OCI-M1 (cell line): Measurements from ENCODE around the gene SLC12A8.

Experiments
- DNase-seq: peaks from one replicate; lab custom pipeline; 2025; lab: John Stamatoyannopoulos, UW

SLC12A8 gene

GRCh38 chr3:125076464-125076863, 136.1 kb downstream of the SLC12A8 start:
- DNase-seq, result no peak

DNA sequence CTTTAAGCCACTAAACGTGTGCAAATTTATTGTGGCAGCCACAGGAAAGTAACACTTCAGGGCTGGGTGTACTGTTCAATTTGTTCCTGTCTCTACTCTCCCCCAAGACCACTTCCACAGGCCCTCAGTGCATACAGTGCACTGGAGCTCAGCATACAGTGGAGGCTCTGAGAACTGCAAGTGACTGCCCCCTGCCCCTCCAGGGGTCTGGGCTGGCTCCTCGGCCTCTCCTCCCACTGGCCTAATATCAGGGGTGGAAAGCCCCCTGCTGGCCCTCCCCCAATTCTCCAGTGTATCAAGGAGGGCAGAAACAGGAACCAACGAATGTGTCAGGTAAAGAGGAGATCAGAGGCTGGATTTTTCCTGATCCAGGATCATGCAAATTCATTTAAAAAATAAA, 136.8 kb downstream of the SLC12A8 start:
- peak; percentile 4 for DNase-seq

- DNase-seq, result no peak
These were observed 139.1 kb downstream of the SLC12A8 start for GRCh38 chr3:125073390-125073905.

DNA sequence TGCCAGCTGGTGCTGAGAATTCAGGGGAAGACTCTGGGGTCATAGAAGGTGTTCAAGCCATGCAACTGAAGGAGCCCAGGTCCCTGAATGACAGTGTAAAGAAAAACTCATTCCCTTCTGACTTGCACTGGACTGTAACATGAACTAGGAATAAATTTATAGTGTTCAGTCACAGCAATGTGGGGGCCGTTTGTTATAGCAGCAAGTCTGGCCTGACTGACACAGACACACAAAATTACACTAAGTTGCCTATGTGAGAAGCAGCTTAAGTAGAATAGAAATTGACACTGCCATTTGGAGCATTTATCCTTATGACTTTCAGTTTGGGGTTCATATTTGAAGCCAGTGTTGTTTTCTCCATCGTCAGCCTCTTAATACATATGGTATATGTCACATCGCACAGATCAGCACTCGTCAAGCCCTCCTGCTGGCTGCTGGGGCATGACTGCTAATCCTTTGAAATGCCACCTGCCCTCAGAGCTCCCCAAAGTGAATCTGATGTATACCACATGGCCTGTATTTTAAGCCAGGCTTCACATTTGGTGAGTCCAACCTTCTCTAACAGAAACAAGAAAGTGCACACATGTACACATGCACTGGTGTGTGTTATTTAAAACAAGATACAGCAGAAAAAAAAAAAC, 139.7 kb downstream of the SLC12A8 start:
- DNase-seq, result no peak

DNA sequence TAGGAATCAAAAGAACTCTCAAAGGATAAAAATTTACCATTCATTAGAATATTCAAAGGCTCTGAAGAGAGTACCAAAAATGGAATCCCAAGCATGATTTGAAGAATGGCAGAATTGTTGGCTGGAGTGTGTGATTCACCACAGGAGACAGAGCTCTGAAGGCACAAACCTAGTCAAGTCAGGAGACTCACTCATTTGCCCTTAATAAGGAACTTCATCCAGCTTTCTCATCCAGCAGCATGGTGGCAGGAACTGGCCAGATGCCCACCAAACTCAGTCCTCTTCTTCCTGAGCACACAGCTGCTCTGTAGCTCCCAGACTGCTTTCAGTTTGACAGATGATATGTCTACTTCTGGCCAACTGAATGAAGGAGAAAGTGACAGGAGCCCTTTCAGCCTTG, 140.2 kb downstream of the SLC12A8 start:
- no peak for DNase-seq

- no peak for DNase-seq
These were observed 142.4 kb downstream of the SLC12A8 start for GRCh38 chr3:125069968-125070745.

DNA sequence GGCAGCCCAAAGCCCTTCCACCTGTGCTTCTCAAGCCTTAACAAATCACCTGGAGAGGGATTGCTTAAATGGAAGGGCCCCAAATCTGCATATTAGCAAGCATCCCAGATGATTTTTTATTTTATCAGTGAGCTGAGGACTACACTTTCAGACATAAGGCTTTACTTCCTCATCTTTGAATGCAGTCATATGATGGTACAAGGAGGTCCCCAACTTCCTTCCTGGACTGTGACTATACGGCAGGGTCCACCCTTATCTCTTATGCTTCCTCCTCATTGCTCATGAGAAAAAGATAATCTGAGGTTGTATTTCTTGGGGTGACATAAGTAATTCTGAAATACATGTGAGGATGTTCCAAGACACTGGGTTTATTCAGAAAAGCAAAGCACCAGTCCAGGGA, 143.1 kb downstream of the SLC12A8 start:
- peak; percentile 4 for DNase-seq

DNA sequence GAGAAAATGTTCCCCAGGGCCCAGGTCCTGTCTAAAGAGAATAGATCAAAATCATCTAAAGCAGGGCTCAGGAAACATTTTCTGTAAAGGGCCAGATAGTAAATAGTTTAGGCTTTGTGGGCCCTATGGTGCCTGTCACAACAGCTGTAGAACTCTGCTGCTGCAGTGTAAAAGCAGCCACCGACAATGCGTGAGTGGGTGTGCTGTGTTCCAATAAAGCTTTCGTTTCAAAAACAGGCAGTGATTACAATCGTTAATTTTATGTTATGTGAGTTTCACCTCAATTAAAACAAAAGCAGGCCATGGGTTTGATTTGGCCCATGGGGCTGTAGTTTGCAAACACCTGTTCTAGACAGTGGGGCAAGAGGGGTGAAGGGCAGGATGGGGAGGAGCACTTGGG, 144.3 kb downstream of the SLC12A8 start:
- no peak for DNase-seq

GRCh38 chr3:125067225-125067624, 145.3 kb downstream of the SLC12A8 start:
- no peak for DNase-seq

DNA sequence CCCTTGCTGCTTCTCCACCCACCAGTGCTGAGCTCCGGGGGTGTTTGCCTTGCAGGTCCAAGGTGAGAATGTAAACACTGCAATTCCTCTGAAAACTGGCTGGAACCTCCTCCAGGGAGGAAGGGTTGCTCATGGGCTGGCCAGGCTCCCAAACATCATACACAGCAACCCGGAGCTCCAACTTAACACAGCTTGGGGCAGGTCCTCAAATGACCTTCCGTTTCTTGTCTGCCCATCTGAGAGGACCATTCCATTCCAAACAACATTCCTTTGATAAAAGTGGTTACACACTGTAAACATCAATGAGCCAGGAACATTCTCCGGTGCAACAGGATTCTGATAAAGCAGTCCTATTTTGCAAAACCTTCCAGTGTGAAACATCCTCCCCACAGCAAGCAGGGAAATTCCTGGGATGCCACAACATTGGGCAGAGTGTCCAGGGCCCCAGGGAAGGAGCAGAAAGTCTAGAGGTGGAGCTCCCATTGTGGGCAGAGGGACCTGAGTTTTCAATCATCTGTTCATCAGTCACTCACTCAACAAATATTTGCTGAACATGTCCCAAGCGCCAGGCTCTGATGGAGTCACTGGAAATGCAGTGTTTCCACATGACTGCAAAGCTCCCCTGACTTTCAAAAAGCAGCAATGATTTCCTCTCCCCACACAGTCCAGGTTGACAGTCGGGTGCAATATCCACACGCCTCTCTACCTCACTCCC, 149.5 kb downstream of the SLC12A8 start:
- DNase-seq, result no peak

DNA sequence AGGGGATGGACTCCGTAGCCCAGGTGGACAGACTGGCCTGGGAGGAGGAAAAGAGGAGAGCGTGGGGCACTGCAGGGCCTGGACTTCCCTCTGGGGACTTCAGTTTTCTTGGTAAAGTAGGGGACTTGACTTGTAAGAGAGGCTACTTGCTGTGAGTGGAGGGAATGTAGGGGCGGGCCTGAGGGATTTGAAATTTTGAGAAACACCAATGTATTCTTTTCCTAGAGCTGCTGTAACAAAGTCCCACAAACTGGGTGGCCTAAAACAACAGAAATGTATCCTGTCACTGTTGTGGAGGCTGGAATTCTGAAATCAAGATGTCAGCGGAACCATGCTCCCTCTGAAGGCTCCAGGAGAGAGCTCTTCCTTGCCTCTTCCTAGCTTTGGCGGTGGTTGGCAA, 150.9 kb downstream of the SLC12A8 start:
- DNase-seq, result no peak

- DNase-seq, result no peak
These were observed 151.4 kb downstream of the SLC12A8 start for GRCh38 chr3:125061170-125061569.

GRCh38 chr3:125059488-125060245, 152.9 kb downstream of the SLC12A8 start:
- peak; percentile 3 for DNase-seq

GRCh38 chr3:125058959-125059358, 153.6 kb downstream of the SLC12A8 start:
- no peak for DNase-seq

DNA sequence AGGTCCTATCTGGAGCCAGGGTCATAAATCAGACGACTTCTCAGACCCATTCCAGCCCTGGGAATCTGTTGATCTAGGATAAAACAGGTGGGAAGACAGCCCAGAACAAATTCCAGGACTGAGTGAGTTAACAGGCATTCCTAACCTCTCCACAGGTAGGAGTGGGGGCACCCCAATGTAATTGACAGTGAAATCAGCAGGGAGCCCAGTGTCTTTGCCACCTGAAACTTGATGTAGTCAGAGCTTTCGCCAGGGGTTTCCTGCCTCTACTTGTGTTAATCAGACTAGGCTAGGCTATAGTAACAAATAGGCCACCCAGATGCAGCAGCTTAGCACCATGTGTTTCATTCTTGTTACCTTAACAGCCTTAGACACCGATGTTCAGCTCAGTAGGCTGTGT, 154.0 kb downstream of the SLC12A8 start:
- no peak for DNase-seq

- no peak for DNase-seq
These were observed 155.2 kb downstream of the SLC12A8 start for GRCh38 chr3:125057186-125057850.

- DNase-seq, result peak; percentile 53
These were observed 156.4 kb downstream of the SLC12A8 start, which contains the start of gene HEG1 for GRCh38 chr3:125055913-125056745. TSS of gene HEG1 (minus strand) at chr3:125055997. CDS start at chr3:125055890, 107 bp downstream.

- no peak for DNase-seq
These were observed 157.1 kb downstream of the SLC12A8 start for GRCh38 chr3:125055331-125055912.

- peak; percentile 75 for DNase-seq
These were observed 157.9 kb downstream of the SLC12A8 start for GRCh38 chr3:125054449-125055329.
